Fibroblast of skin of right quadriceps (primary cell): ENCODE data around the gene PARP14.
"Not testable (repeated sequence)": the region's sequence is repeated elsewhere in the genome, so short reads cannot be mapped to it uniquely, and the experiment has no call there.

Experiments
- DNase-seq: peaks from one replicate; pipeline ENCODE4 v3.0.0-alpha.2; 2013

The PARP14 gene

DNA sequence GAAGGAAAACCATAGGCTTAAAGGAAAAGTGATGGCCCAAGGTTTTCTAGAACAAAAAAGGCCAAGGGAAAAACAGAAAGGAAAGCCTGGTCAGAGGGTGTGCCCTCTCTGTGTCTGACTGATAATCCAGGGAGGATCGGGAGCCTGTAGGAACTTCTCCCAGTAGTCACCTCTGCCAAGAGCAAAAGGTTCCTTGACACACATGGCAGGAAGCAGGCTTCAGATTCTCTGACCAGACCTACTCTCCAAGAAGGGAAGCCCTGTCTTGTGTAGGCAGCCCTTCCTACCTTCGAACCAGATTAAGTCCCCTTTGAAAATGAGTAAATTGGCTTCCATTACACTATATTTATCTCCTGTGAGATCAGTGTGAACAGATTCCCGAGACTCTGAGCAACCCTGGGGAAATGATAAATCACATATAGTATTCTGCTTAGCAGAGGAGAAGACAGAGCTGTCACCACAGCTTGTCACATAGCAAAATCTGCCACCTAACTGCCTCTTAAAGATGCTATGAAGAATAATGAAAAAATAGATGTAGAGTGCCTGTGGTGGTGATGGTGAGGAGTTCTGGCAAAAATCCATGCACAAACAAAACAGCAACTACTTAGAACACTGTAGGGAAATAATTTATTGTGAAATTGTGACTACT is 38.8 kb downstream of the PARP14 start:
- no peak for DNase-seq

DNA sequence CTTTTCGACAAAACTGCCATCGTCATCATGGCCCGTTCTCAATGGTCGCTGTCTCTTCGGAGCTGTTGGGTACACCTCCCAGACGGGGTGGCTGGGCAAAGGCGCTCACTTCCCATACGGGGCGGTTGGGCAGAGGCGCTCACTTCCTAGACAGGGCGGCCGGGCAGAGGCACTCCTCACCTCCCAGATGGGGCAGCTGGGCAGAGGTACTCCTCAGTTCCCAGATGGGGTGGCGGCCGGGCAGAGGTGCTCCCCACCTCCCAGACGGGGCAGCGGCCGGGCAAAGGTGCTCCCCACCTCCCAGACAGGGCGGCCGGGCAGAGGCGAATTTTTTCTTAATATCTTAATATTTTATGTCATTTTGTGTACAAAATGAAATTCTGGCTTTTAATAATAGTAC is 44.5 kb downstream of the PARP14 start:
- no peak for DNase-seq

GRCh38 chr3:122727294-122727693 is 46.7 kb downstream of the PARP14 start:
- no peak for DNase-seq

GRCh38 chr3:122727766-122728165 is 47.1 kb downstream of the PARP14 start:
- peak; percentile 7 for DNase-seq

DNA sequence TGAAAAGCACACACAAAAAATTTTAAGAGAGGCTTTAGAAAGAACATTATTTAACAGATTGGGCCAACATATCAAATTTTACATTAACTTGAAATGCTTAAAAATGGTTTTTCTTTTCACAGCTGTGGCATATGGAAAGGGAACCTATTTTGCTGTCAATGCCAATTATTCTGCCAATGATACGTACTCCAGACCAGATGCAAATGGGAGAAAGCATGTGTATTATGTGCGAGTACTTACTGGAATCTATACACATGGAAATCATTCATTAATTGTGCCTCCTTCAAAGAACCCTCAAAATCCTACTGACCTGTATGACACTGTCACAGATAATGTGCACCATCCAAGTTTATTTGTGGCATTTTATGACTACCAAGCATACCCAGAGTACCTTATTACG is 47.5 kb downstream of the PARP14 start:
- DNase-seq = no peak

GRCh38 chr3:122728756-122729514 is 48.3 kb downstream of the PARP14 start:
- no peak for DNase-seq

DNA sequence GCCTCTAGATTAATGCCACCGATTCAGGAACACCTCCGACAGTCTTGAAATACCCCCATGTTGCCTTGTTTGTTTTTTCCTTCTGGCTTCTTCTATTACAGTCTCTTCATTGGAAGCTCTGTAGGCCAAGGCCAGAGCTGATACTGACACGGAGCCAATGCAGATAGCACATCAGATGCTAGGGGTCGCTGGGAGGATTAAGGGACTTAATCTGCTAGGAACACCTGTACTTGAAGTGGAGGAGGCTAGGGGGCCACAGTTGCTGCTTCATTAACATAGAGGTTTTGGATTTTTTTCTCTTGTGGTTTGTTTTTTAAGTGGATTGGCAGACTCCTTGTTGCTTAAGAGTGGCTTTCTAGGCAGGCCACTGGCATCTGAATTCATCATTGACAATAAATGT is 49.6 kb downstream of the PARP14 start:
- DNase-seq = no peak

DNA sequence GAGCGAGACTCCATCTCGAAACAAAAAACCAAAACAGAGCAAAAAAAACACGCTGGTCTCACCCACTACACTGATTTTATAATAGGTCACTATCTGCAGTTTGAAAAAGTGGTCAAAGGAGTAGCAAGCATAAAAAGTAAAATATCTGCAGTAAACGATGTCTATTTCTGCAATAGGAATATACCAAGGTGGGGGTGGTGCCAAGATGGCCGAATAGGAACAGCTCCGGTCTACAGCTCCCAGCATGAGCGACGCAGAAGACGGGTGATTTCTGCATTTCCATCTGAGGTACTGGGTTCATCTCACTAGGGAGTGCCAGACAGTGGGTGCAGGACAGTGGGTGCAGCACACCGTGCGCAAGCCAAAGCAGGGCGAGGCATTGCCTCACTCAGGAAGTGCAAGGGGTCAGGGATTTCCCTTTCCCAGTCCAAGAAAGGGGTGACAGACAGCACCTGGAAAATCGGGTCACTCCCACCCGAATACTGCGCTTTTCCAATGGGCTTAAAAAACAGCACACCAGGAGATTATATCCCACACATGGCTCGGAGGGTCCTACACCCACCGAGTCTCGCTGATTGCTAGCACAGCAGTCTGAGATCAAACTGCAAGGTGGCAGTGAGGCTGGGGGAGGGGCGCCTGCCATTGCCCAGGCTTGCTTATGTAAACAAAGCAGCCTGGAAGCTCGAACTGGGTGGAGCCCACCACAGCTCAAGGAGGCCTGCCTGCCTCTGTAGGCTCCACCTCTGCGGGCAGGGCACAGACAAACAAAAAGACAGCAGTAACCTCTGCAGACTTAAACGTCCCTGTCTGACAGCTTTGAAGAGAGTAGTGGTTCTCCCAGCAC is 52.3 kb downstream of the PARP14 start:
- DNase-seq = not testable (repeated sequence)

DNA sequence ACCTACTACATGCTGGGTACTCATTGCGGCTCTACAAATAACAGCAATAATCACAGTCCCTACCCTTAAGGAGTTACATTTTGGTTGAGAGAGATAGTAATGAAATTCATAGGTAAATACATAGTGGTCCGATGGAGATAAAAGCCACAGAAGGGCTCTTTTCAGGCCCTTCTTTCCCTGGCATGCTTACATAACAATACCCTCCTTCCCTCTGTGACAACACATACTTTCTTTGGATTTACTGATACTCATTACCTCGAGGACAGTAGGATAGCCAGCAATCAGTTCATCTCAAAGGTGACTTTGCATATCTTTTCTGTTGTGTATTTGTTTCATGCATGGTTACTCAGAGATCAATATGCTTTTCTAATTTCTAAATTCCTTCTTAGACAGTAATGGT is 58.5 kb downstream of the PARP14 start:
- no peak for DNase-seq

- no peak for DNase-seq
These were observed 61.6 kb downstream of the PARP14 start for GRCh38 chr3:122742234-122742633.

DNA sequence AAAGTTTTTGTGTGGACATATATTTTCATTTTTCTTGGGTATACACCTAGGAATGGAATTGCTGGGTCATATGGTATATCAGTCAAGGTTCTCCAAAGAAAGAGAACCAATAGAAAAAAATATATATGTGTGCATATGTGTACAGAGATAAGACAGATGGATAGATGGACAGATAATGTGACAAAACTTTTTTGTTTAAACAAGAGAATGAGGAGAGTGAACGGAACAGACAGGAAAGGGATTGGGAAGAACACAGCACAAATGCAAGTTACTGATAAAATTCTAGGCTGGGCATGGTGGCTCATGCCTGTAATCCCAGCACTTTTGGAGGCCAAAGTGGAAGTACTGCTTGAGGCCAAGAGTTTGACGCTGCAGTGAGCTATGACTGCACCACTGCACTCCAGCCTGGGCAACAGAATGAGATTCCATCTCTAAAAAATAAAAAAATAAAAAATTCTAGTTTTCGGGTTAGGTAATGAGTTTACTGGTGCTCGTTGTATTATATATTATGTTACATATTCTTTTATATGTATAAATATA is 63.0 kb downstream of the PARP14 start:
- no peak for DNase-seq

DNA sequence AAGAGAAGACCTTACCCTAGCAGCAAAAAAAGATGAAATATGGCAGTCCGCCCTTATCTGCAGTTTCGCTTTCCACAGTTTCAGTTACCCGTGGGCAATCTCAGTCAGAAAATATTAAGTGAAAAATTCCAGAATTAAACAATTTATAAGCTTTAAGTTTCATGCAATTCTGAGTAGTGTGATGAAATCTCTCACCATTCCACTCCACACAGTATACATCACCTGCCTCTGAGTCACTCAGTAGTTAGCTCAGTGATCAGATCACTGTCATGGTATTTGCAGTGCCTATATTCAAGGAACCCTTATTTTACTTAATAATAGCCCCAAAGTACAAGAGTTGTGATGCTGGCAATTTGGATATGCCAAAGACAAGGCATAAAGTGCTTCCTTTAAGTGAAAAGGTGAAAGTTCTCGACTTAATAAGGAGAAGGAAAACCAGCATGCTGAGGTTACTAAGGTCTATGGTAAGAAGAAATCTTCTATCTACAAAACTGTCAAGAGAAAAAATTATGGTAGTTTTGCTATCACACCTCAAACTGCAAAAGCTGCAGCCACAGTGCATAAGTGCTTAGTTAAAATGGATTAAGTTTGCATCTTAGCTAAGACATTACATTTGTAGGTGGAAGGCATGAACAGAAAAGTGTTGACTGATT is 64.9 kb downstream of the PARP14 start:
- DNase-seq = peak; percentile 56

DNA sequence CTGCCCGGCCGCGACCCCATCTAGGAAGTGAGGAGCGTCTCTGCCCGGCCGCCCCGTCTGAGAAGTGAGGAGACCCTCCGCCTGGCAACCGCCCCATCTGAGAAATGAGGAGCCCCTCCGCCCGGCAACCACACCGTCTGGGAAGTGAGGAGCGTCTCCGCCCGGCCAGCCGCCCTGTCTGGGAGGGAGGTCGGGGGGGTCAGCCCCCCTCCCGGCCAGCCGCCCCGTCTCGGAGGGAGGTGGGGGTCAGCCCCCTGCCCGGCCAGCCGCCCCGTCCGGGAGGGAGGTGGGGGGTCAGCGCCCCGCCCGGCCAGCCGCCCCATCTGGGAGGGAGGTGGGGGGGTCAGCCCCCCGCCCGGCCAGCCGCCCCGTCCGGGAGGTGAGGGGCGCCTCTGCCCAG is 66.7 kb downstream of the PARP14 start:
- DNase-seq = not testable (repeated sequence)

DNA sequence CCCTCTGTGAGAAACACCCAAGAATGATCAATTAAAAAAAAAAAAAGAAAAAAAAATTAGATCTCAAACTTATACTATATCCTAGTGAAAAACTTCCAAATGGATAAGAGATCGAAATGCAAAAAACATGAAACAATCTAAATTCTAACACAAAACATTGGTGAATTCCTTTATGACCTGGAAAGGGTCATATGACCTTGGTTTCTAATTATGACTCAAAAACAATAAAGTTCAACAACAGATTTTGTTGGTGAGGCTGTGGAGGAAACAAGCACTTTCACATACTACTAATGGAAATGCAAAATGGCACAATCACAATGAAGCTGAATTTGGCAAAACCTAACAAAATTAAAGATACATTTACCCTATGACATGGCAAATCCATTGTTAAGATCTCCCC is 67.7 kb downstream of the PARP14 start:
- no peak for DNase-seq

DNA sequence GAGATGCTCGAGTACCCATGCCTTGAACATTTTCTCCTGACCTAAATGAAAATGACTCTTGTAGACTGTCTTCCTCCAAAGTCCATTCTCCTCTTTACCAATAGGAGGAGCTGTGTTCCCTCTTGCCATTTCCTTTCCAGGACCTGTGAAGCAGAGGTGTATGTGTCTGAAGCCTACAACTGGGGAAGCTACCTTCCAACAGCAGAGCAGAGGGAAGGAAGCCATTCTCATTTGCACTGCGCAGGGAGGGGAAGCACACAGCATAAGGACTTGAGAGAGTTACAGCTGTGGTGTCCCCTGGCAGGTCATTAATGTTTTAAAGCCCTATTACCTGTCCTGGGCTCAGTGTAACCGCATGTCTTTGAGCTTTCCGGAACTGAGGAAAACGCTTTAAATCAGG is 74.3 kb downstream of the PARP14 start:
- DNase-seq = peak; percentile 26

- no peak for DNase-seq
These were observed 74.9 kb downstream of the PARP14 start for GRCh38 chr3:122755491-122755890.

DNA sequence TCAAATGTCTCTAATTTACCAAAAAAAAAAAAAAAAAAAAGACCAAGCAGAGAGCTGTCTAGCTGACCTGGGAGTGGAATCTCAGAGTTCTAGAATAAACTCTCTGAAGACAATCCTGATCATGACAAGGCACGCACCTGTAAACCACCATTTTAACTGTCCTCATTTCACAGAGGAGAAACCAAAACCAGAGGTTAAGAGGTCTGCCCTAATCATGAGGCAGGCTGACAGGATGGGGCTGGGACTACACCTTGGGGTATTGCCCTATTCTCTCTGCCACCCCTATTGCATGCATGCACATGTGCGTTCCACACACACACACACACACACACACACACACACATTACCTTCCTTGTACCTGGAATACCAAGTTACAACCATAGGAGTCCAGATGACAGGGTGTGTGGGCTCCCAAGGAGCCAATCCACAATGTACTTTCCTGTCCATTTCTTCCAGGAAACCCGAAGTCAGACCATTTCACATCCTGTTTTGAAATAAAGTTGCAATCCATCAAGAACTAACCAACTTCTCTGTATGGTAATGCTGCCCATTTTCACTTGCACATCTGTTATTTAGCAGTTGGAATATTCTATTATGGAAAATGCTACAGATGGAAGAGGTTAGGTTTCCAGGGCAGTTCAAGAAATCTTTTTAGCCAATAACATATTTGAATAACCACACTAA is 78.4 kb downstream of the PARP14 start:
- peak; percentile 19 for DNase-seq

DNA sequence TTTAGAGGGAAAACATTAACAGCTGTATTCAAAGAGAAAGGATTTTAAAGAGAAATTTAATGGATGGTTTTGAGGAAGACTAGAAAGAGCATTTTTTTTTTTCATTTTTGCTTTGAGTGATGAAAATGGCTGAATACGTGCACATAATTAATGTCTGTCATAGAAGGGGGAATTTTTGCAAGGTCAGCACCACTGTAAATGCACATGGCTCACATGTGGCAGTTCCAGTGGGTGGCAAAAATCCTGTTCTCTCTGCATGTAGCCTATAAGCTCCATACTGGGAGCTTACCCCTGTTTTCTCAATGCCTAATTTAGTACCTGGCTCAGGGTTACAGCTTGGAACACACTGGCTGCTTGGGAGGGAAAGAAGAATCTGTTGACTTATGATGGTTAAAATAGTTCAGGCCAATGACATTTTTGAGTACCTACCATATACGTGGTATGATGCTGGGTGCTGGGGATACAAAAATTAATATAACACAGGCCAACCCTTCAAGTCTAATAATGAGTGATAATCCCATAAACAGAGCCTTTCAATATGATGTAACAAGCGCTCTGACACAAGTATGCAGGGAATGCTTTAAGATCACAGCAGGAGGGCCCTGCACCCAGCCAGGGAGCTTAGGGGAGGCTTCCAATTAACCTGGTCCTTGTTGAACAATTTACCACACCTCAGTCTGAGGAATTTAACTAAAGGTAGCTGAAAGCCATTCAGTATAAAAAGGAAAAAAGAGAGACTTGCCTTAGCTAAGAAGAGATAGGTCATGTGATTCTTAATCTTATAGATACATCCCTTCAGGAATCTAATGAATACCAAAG is 80.0 kb downstream of the PARP14 start:
- DNase-seq = peak; percentile 39

- DNase-seq = no peak
These were observed 85.8 kb downstream of the PARP14 start for GRCh38 chr3:122766430-122766829.

DNA sequence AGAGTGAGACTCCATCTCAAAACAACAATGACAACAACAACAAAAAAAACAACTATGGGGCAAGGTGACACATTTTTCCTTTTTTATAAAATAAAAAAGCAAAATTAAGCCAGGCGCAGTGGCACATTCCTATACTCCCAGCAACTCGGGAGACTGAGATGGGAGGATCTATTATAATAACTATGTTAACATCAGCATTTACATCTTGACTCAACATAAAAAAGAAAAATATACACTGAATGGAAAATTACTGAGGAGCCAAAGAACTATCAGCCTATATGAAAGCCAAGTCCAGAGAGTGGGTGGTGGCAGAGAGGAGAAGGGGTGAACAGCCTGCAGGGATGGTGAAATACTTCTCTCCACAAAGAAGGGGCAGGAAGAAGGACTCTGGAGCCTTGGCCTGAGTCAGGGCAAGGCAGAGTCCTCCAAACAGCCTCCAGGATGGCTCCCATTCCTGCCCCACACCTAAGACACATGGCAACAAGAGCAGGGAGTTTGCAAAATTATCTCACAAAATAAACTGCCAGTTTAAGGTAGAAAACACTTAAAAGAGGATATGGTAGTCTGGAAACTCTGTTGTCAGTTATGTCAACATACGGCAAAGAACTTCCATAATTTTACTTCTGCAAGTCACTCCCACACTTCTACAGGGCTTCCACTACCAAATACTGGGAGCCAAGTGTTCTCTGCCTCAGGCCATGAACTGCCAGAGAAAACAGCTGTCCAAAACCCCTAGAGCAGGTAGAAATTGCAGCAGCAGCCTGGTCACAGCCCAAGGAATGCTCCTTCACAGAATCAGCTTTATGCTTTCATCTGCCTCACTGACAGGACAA is 87.1 kb downstream of the PARP14 start:
- no peak for DNase-seq
